ENCODE results near the gene PLA2G4B.

- TF ChIP-seq, protein P1, sequence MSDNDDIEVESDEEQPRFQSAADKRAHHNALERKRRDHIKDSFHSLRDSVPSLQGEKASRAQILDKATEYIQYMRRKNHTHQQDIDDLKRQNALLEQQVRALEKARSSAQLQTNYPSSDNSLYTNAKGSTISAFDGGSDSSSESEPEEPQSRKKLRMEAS (IDR thresholded peaks at IDR 0.05): no peak
- no peak for TF ChIP-seq KDM5A (IDR thresholded peaks at IDR 0.05; ENCODE audit: low read length)
- TF ChIP-seq, protein P2, sequence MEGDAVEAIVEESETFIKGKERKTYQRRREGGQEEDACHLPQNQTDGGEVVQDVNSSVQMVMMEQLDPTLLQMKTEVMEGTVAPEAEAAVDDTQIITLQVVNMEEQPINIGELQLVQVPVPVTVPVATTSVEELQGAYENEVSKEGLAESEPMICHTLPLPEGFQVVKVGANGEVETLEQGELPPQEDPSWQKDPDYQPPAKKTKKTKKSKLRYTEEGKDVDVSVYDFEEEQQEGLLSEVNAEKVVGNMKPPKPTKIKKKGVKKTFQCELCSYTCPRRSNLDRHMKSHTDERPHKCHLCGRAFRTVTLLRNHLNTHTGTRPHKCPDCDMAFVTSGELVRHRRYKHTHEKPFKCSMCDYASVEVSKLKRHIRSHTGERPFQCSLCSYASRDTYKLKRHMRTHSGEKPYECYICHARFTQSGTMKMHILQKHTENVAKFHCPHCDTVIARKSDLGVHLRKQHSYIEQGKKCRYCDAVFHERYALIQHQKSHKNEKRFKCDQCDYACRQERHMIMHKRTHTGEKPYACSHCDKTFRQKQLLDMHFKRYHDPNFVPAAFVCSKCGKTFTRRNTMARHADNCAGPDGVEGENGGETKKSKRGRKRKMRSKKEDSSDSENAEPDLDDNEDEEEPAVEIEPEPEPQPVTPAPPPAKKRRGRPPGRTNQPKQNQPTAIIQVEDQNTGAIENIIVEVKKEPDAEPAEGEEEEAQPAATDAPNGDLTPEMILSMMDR (IDR thresholded peaks at IDR 0.05; ENCODE audit: control extremely low read depth in 1 of 3, insufficient read depth in 1 of 3, low read depth in 1 of 3, low read length in 3 of 3): no peak
- no peak for TF ChIP-seq POLR2A (IDR thresholded peaks at IDR 0.05; ENCODE audit: control extremely low read depth in 1 of 2, low read depth in 2 of 2, low read length in 2 of 2)
- no peak for TF ChIP-seq CHD1 (IDR thresholded peaks at IDR 0.05; ENCODE audit: low read depth, low read length)
- TF ChIP-seq TEAD4 (IDR thresholded peaks at IDR 0.05; ENCODE audit: low read depth, low read length): no peak
- TF ChIP-seq CBX8 (IDR thresholded peaks at IDR 0.05; ENCODE audit: borderline replicate concordance, low read depth, low read length): no peak
- TF ChIP-seq EZH2 (IDR thresholded peaks at IDR 0.05; ENCODE audit: low read depth, low read length, severe bottlenecking): no peak
These were observed 17.7 kb upstream of the PLA2G4B start for GRCh38 chr15:41820791-41821423.
